B cell (primary cell): ENCODE measurements around the gene TCF12. TPM values are rescaled to one million over a fixed set of nuclear protein-coding genes. Genes with fewer than 3 reads are reported as not detected.

Experiments used
- ATAC-seq: fragments of 200-7000 bp; cut with Tn5 transposase; one replicate; pipeline ENCODE4 v1.10.0; 2021; ENCODE audit warnings: low read depth, mild to moderate bottlenecking, moderate number of reproducible peaks, moderate library complexity
- CTCF ChIA-PET: fragments of 350-600 bp; sonication (Branson Sonifier 250); formaldehyde crosslinking; loops from one replicate; lab custom pipeline; 2021; ENCODE audit warnings: antibody characterized with exemption, inconsistent platforms; lab: Charles Lee
- POLR2A ChIA-PET: fragments of 350-600 bp; sonication (Branson Sonifier 250); formaldehyde crosslinking; loops from one replicate; lab custom pipeline; 2021; ENCODE audit warnings: antibody characterized with exemption; lab: Charles Lee
- DNase-seq: peaks from one replicate; pipeline ENCODE4 v3.0.0; 2013
- H2AFZ ChIP-seq: 2 replicates; pipeline ENCODE4 v1.6.1; 2012; ENCODE audit warnings: mild to moderate bottlenecking, low read depth, low read length; ENCODE audit not compliant: insufficient read depth, poor library complexity, severe bottlenecking
- H3K27ac ChIP-seq, 2 donors: 1 replicate in 1 of 2; 2 replicates in 1 of 2; pipeline ENCODE4 v1.5.1; 2012 to 2013; ENCODE audit warnings: low read length in 2 of 2, mild to moderate bottlenecking in 2 of 2, moderate library complexity in 1 of 2
- H3K27me3 ChIP-seq, 4 experiments: fragments of 200-600 bp in 1 of 4; sonication (generic) in 1 of 4; replicated peaks in 1 of 4; 1 replicate in 2 of 4; 2 replicates in 2 of 4; pipeline versions ENCODE4 v1.6.1 to v1.7.0; 2013 to 2016; ENCODE audit warnings: low read length in 3 of 4, mild to moderate bottlenecking in 2 of 4, mixed read lengths in 1 of 4, moderate library complexity in 1 of 4; ENCODE audit not compliant: insufficient read depth in 4 of 4, control insufficient read depth in 3 of 4; ENCODE audit errors: control extremely low read depth in 1 of 4
- H3K36me3 ChIP-seq, 2 experiments: replicated peaks in 1 of 2; 1 replicate in 1 of 2; 2 replicates in 1 of 2; pipeline versions ENCODE4 v1.6.1 to v1.7.1; 2013; ENCODE audit warnings: low read length in 1 of 2; ENCODE audit not compliant: insufficient read depth in 2 of 2, control insufficient read depth in 1 of 2; ENCODE audit errors: control extremely low read depth in 1 of 2, extremely low read depth in 1 of 2
- H3K4me1 ChIP-seq, 2 donors: fragments of 200-600 bp in 1 of 2; sonication (generic) in 1 of 2; 1 replicate in 1 of 2; 2 replicates in 1 of 2; pipeline versions ENCODE4 v1.5.1 to v1.6.1; 2013 to 2017; ENCODE audit warnings: low read length in 2 of 2; ENCODE audit not compliant: control insufficient read depth in 2 of 2, insufficient read depth in 2 of 2
- H3K4me2 ChIP-seq: replicated peaks from 2 replicates; pipeline ENCODE3; 2012; ENCODE audit warnings: mild to moderate bottlenecking, low read depth, low read length; ENCODE audit not compliant: poor library complexity, severe bottlenecking
- H3K4me3 ChIP-seq, 5 experiments: fragments of 200-600 bp in 1 of 5; sonication (generic) in 1 of 5; 1 replicate in 3 of 5; 2 replicates in 2 of 5; pipeline versions ENCODE4 v1.5.1 to v1.7.0; 2011 to 2016; ENCODE audit warnings: low read length in 4 of 5, mild to moderate bottlenecking in 4 of 5, low read depth in 2 of 5, control low read depth in 1 of 5, moderate library complexity in 1 of 5; ENCODE audit not compliant: insufficient read depth in 1 of 5; ENCODE audit errors: control extremely low read depth in 1 of 5, extremely low read depth in 1 of 5
- H3K79me2 ChIP-seq: fragments of 200-600 bp; sonication (generic); one replicate; pipeline ENCODE4 v1.6.0; 2016; ENCODE audit warnings: low read length; ENCODE audit not compliant: control insufficient read depth, insufficient read depth
- H3K9ac ChIP-seq: fragments of 200-600 bp; sonication (generic); 2 replicates; pipeline ENCODE4 v1.6.1; 2017; ENCODE audit warnings: mild to moderate bottlenecking, low read length, moderate library complexity
- H3K9me3 ChIP-seq, 3 donors: one replicate each; pipeline versions ENCODE4 v1.6.1 to v1.7.1; 2013; ENCODE audit warnings: low read length in 2 of 3; ENCODE audit not compliant: control insufficient read depth in 2 of 3, insufficient read depth in 1 of 3; ENCODE audit errors: control extremely low read depth in 1 of 3
- H4K20me1 ChIP-seq: 2 replicates; pipeline ENCODE4 v1.6.0; 2012; ENCODE audit warnings: mild to moderate bottlenecking, low read length; ENCODE audit not compliant: insufficient read depth, control insufficient read depth, poor library complexity, severe bottlenecking
- H3K27ac Mint-ChIP-seq: one replicate; pipeline ENCODE4 v1.8.0; 2021; ENCODE audit warnings: mixed read lengths
- H3K27me3 Mint-ChIP-seq: one replicate; pipeline ENCODE4 v1.8.0; 2021; ENCODE audit warnings: mixed read lengths
- H3K4me1 Mint-ChIP-seq: one replicate; pipeline ENCODE4 v1.8.0; 2021; ENCODE audit warnings: mixed read lengths
- H3K4me3 Mint-ChIP-seq: one replicate; pipeline ENCODE4 v1.8.0; 2021; ENCODE audit warnings: mixed read lengths
- H3K9me3 Mint-ChIP-seq: one replicate; pipeline ENCODE4 v1.8.0; 2022; ENCODE audit warnings: mixed read lengths; ENCODE audit not compliant: insufficient read depth
- CTCF ChIP-seq: fragments of 200-600 bp; IDR thresholded peaks from one replicate; pipeline ENCODE4 v1.8.0; 2022; ENCODE audit warnings: antibody characterized with exemption, mild to moderate bottlenecking
- EZH2 ChIP-seq: IDR thresholded peaks from 2 replicates; pipeline ENCODE4 v1.6.1; 2012; ENCODE audit warnings: borderline replicate concordance, low read depth, mild to moderate bottlenecking, moderate library complexity, low read length; ENCODE audit not compliant: insufficient read depth, poor library complexity, severe bottlenecking
- WGBS: methylation state at CpG from one replicate; pipeline ENCODE4 v1.1.5; 2013; ENCODE audit warnings: missing lambda C conversion rate; ENCODE audit not compliant: insufficient coverage; 5-methylcytosine and 5-hydroxymethylcytosine counted together
- intact Hi-C: fragments of 100-400 bp; cut with micrococcal nuclease; formaldehyde crosslinking; loops from one replicate; pipeline ENCODE4 v1.10.0; 2022
- polyA plus RNA-seq: library from polyadenylated mRNA; depleted of rRNA; stranded (reverse); fragments of >200 nt; gene quantifications from 2 replicates; pipeline ENCODE4 v1.2.3, GENCODE V29; 2012
- total RNA-seq, 2 donors: library from RNA; stranded (reverse); fragments of 120-200 nt in 1 of 2; gene quantifications; 1 replicate in 1 of 2; 2 replicates in 1 of 2; pipeline versions ENCODE4 v1.2.3 to v1.2.4, GENCODE V29; 2013 to 2022

The TCF12 gene
- total and polyA plus RNA-seq, 2 donors (not counting 1 experiment from before 2014, with no cell fraction given): 27.1 to 131 TPM

GRCh38 chr15:56879502-56879901 lies 38.9 kb upstream of the TCF12 start:
- intact Hi-C loops: no loop called here
- H3K27ac Mint-ChIP-seq: no peak overlapping the region
- no peak for ATAC-seq
- H3K4me2 ChIP-seq: no peak overlapping the region
- TF ChIP-seq EZH2: no peak
- TF ChIP-seq CTCF: no peak
- no peak overlapping the region for H3K4me3 ChIP-seq
- H3K27ac ChIP-seq: no peak overlapping the region
- no peaks in the 10 kb centered on the region for H3K27me3 Mint-ChIP-seq
- ChIA-PET POLR2A (no interaction called here), CTCF (no interaction called here)
- H3K9me3 ChIP-seq: no peaks in the 10 kb centered on the region
- H3K79me2 ChIP-seq: no peaks in the 10 kb centered on the region
- H3K9ac ChIP-seq: no peak overlapping the region
- H3K36me3 ChIP-seq: no peaks in the 10 kb centered on the region
- H3K27me3 ChIP-seq: no peaks in the 10 kb centered on the region
- WGBS: no CpG with 5 or more reads among the region's 2 CpGs
- no peaks in the 10 kb centered on the region for H3K4me1 ChIP-seq
- DNase-seq: no peak
- peaks cover 6% of the 10 kb centered on the region for H3K4me1 Mint-ChIP-seq
- H3K4me3 Mint-ChIP-seq: no peak overlapping the region
- no peak overlapping the region for H2AFZ ChIP-seq
- no peaks in the 10 kb centered on the region for H4K20me1 ChIP-seq
- no peaks in the 10 kb centered on the region for H3K9me3 Mint-ChIP-seq

GRCh38 chr15:56883088-56883487 lies 35.4 kb upstream of the TCF12 start:
- no peak overlapping the region for H3K4me2 ChIP-seq
- no peak overlapping the region for H3K4me3 ChIP-seq
- peaks cover 19 to 22% of the 10 kb centered on the region in 2 donors for H3K4me1 ChIP-seq
- H3K27ac ChIP-seq: no peak overlapping the region
- CTCF ChIA-PET: interaction anchor here (0.9 kb wide), 1 partner anchor 35 kb away, joined by 4 read pairs; the partner anchor contains the start of gene TCF12
- no peak overlapping the region for H3K27ac Mint-ChIP-seq
- intact Hi-C loops: no loop called here
- no peaks in the 10 kb centered on the region for H3K36me3 ChIP-seq
- no peak overlapping the region for H2AFZ ChIP-seq
- no CpG with 5 or more reads among the region's 4 CpGs for WGBS
- POLR2A ChIA-PET: no interaction called here
- H3K79me2 ChIP-seq: no peaks in the 10 kb centered on the region
- no peak for DNase-seq
- H3K9ac ChIP-seq: no peak overlapping the region
- H3K9me3 Mint-ChIP-seq: no peaks in the 10 kb centered on the region
- no peaks in the 10 kb centered on the region for H3K27me3 ChIP-seq
- H3K4me1 Mint-ChIP-seq: peaks cover 26% of the 10 kb centered on the region
- no peak for ATAC-seq
- H4K20me1 ChIP-seq: no peaks in the 10 kb centered on the region
- TF ChIP-seq EZH2 (no peak), CTCF (no peak)
- no peak overlapping the region for H3K4me3 Mint-ChIP-seq
- H3K9me3 ChIP-seq: no peaks in the 10 kb centered on the region
- H3K27me3 Mint-ChIP-seq: no peaks in the 10 kb centered on the region
